HG02970 (cell line): ENCODE measurements around the gene UCP1.
A peak's percentile ranks its signal among the peaks of the same experiment; 100 is the strongest.
"Not testable (repeated sequence)": the region's sequence is repeated elsewhere in the genome, so short reads cannot be mapped to it uniquely, and the experiment has no call there.

Experiments used
- ATAC-seq: cut with Tn5 transposase; IDR thresholded peaks from one replicate; pipeline ENCODE4 v1.9.1; 2021; ENCODE audit warnings: mild to moderate bottlenecking, moderate library complexity, moderate number of reproducible peaks; ENCODE audit not compliant: unreplicated experiment, low FRiP score

Gene UCP1

GRCh38 chr4:140556372-140557085 is 12.2 kb downstream of the UCP1 start:
- ATAC-seq: peak; percentile 99

- ATAC-seq: no peak
Measured at GRCh38 chr4:140533951-140534480, 34.7 kb downstream of the UCP1 start.

GRCh38 chr4:140529434-140529833 is 39.3 kb downstream of the UCP1 start:
- ATAC-seq: no peak

GRCh38 chr4:140523857-140524742 is 44.7 kb downstream of the UCP1 start, which contains the start of gene ELMOD2:
Gene ELMOD2, plus strand, starts transcription at chr4:140524168. Its CDS starts 1,261 bp downstream, at chr4:140525429.
- ATAC-seq: peak; percentile 100

- ATAC-seq: peak; percentile 3
Measured at GRCh38 chr4:140523370-140523856, 45.3 kb downstream of the UCP1 start.

GRCh38 chr4:140515423-140515822 is 53.3 kb downstream of the UCP1 start:
- no peak for ATAC-seq

GRCh38 chr4:140513765-140514164 is 55.0 kb downstream of the UCP1 start:
- ATAC-seq: not testable (repeated sequence)
